Panc1 (cell line): ENCODE results near the gene MRPL54. TPM values are rescaled to one million over a fixed set of nuclear protein-coding genes. Genes with fewer than 3 reads are reported as not detected.

Experiments
- ATAC-seq: fragments of 200-7000 bp; cut with Tn5 transposase; 2 replicates; pipeline ENCODE4 v1.9.1; 2020; ENCODE audit warnings: mild to moderate bottlenecking, moderate library complexity
- BruUV-seq: library from RNA; stranded (reverse); fragments of 400-500 nt; replicated peaks from 2 replicates; lab custom pipeline; 2021; lab: Mats Ljungman, UMichigan
- CTCF ChIA-PET: fragments of 300-600 bp; sonication (Branson Sonifier 250); formaldehyde crosslinking; loops from one replicate; lab custom pipeline; 2022; ENCODE audit warnings: antibody characterized with exemption; lab: Charles Lee
- POLR2A ChIA-PET: fragments of 300-600 bp; sonication (Branson Sonifier 250); formaldehyde crosslinking; loops from one replicate; lab custom pipeline; 2022; ENCODE audit warnings: antibody characterized with exemption; lab: Charles Lee
- DNase-seq: peaks from one replicate; pipeline ENCODE4 v3.0.0-alpha.2; 2010; ENCODE audit warnings: low read depth, low spot score
- H3K27ac ChIP-seq: 2 replicates; pipeline ENCODE4 v1.5.1; 2011; ENCODE audit warnings: mild to moderate bottlenecking, low read length, inconsistent platforms
- H3K27me3 ChIP-seq: fragments of 200-500 bp; sonication (Bioruptor generic); 2 replicates; pipeline ENCODE4 v1.6.0; 2014; ENCODE audit warnings: low read length, inconsistent platforms; ENCODE audit not compliant: control insufficient read depth, insufficient read depth
- H3K36me3 ChIP-seq: fragments of 200-500 bp; sonication (Bioruptor generic); 2 replicates; pipeline ENCODE4 v1.5.1; 2014; ENCODE audit warnings: inconsistent platforms, mild to moderate bottlenecking, low read length, moderate library complexity; ENCODE audit not compliant: control insufficient read depth, insufficient read depth
- H3K4me1 ChIP-seq: 2 replicates; pipeline ENCODE4 v1.5.1; 2011; ENCODE audit warnings: inconsistent platforms, mild to moderate bottlenecking, low read length, moderate library complexity; ENCODE audit not compliant: control insufficient read depth, insufficient read depth
- H3K4me3 ChIP-seq, 2 experiments: 2 replicates each; pipeline ENCODE4 v1.5.1; 2011 to 2012; ENCODE audit warnings: low read depth in 2 of 2, low read length in 2 of 2, mild to moderate bottlenecking in 2 of 2, inconsistent platforms in 1 of 2, moderate library complexity in 1 of 2
- H3K9me3 ChIP-seq: fragments of 200-500 bp; sonication (Bioruptor generic); 2 replicates; pipeline ENCODE4 v1.5.1; 2014; ENCODE audit warnings: low read depth, mild to moderate bottlenecking, inconsistent platforms, low read length, moderate library complexity; ENCODE audit not compliant: control insufficient read depth, insufficient read depth
- POLR2AphosphoS5 ChIP-seq: IDR thresholded peaks from 2 replicates; pipeline ENCODE4 v1.6.1; 2012; ENCODE audit warnings: mild to moderate bottlenecking, low read depth, low read length, moderate library complexity
- SIN3A ChIP-seq: IDR thresholded peaks from 2 replicates; pipeline ENCODE4 v1.6.1; 2012; ENCODE audit warnings: low read depth, mild to moderate bottlenecking, low read length, moderate library complexity, borderline replicate concordance; ENCODE audit not compliant: insufficient read depth
- TCF7L2 ChIP-seq: IDR thresholded peaks from 2 replicates; pipeline ENCODE4 v1.6.1; 2011; ENCODE audit warnings: mild to moderate bottlenecking, low read depth, low read length, inconsistent platforms
- in situ Hi-C: cut with HindIII; loops from 2 replicates; pipeline ENCODE4 v1.10.0; 2016; ENCODE audit warnings: low sequenced_read_pairs, low pct_unique_long_range_greater_than_20kb
- intact Hi-C: fragments of 100-400 bp; cut with micrococcal nuclease; formaldehyde crosslinking; loops from one replicate; pipeline ENCODE4 v1.10.0; 2022; ENCODE audit not compliant: unreplicated experiment
- total RNA-seq: library from RNA; stranded (reverse); gene quantifications from one replicate; pipeline ENCODE4 v1.2.1, GENCODE V29; 2021; ENCODE audit not compliant: unreplicated experiment
- TF ChIP-seq, protein P1 (sequence below): fragments of 450-650 bp; IDR thresholded peaks from 2 replicates; pipeline ENCODE4 v1.5.1; 2017; ENCODE audit warnings: mild to moderate bottlenecking
- TF ChIP-seq, protein P2 (sequence below), 2 experiments: IDR thresholded peaks; 2 replicates each; pipeline ENCODE4 v1.6.1; 2011 to 2012; ENCODE audit warnings: low read depth in 2 of 2, control low read depth in 1 of 2, low read length in 1 of 2, mild to moderate bottlenecking in 1 of 2, moderate library complexity in 1 of 2; ENCODE audit not compliant: insufficient read depth in 1 of 2

MRPL54 gene
- total RNA-seq, 1 experiment from 2014 or later: 42.8 TPM

DNA sequence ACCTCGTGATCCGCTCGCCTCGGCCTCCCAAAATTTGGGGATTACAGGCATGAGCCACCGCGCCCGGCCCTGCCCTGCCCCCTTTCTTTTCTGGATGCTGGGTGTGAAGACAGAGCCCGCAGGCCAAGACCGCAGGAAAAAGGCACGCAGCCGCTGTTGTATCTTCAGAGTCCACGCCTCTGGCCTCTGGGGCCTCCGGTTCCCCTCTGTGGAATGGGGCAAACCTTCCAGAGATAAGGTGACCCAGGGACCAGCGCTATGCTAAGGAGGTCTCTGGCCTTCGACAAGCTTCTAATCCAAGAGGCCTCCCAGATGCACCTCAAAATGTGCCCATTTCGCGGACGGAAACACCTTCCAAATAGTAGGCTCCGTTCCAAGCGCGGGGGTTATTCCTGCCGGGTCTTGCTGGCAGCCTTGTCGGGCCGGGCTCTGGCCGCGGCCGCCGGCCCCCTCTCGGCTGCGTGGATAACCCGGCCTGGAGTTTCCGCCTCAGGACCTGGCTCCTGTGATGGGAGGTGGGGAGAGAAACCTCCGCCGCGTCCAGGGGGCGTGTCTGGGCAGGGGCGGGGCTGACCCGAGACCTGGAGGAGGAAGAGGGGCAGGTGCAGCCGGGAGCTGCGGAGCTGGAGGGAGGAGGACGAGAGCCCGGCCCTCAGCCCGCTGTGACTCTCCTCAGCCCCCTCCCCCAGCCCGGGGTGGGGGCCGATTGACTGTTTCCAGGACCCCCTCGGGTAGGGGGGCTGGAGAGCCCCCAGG, 41.2 kb upstream of the MRPL54 start:
- intact Hi-C loops (no loop called here), in situ Hi-C loops (no loop called here)
- DNase-seq: no peak

DNA sequence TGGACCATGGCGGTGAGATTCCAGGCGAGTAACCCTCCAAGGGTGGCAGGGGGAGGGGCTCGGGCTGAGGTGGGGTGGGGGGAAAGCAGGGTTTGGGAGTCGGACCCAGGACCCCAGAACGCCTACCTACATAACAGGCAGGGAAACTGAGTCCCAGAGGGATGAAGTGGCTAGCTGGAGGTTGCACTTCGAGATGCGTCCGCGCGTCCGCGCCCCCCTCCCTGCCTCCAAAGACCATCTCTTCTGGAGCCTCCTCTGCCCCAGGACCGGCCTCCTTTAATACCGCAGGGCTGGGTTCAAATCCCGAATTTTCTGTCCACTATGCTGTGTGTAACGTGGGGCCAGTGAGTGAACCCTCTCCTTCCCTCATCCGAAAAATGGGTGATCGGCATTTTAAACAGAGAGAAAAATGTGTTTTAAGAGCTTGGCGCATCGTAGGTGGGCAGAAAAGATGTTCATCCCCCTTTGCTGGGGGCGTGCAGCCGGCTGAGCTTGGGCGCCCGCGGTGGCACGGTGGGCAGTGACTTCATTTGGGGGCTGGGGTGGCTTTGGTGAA, 40.5 kb upstream of the MRPL54 start:
- CTCF ChIA-PET: interaction anchor here (0.5 to 0.6 kb wide), 2 partner anchors 24 to 165 kb away, joined by 3 read pairs; no protein-coding TSS in a partner anchor
- peak overlapping the region; percentile 30 to 40 for H3K4me3 ChIP-seq
- H3K36me3 ChIP-seq: no peaks in the 10 kb centered on the region
- H3K27me3 ChIP-seq: no peaks in the 10 kb centered on the region
- BruUV-seq: no TSS peak
- no peaks in the 10 kb centered on the region for H3K9me3 ChIP-seq
- H3K4me1 ChIP-seq: peaks cover 8% of the 10 kb centered on the region
- no peak for DNase-seq
- TF ChIP-seq, protein P1, sequence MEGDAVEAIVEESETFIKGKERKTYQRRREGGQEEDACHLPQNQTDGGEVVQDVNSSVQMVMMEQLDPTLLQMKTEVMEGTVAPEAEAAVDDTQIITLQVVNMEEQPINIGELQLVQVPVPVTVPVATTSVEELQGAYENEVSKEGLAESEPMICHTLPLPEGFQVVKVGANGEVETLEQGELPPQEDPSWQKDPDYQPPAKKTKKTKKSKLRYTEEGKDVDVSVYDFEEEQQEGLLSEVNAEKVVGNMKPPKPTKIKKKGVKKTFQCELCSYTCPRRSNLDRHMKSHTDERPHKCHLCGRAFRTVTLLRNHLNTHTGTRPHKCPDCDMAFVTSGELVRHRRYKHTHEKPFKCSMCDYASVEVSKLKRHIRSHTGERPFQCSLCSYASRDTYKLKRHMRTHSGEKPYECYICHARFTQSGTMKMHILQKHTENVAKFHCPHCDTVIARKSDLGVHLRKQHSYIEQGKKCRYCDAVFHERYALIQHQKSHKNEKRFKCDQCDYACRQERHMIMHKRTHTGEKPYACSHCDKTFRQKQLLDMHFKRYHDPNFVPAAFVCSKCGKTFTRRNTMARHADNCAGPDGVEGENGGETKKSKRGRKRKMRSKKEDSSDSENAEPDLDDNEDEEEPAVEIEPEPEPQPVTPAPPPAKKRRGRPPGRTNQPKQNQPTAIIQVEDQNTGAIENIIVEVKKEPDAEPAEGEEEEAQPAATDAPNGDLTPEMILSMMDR: no peak
- TF ChIP-seq POLR2AphosphoS5 (no peak), TCF7L2 (no peak), SIN3A (no peak)
- TF ChIP-seq, protein P2, sequence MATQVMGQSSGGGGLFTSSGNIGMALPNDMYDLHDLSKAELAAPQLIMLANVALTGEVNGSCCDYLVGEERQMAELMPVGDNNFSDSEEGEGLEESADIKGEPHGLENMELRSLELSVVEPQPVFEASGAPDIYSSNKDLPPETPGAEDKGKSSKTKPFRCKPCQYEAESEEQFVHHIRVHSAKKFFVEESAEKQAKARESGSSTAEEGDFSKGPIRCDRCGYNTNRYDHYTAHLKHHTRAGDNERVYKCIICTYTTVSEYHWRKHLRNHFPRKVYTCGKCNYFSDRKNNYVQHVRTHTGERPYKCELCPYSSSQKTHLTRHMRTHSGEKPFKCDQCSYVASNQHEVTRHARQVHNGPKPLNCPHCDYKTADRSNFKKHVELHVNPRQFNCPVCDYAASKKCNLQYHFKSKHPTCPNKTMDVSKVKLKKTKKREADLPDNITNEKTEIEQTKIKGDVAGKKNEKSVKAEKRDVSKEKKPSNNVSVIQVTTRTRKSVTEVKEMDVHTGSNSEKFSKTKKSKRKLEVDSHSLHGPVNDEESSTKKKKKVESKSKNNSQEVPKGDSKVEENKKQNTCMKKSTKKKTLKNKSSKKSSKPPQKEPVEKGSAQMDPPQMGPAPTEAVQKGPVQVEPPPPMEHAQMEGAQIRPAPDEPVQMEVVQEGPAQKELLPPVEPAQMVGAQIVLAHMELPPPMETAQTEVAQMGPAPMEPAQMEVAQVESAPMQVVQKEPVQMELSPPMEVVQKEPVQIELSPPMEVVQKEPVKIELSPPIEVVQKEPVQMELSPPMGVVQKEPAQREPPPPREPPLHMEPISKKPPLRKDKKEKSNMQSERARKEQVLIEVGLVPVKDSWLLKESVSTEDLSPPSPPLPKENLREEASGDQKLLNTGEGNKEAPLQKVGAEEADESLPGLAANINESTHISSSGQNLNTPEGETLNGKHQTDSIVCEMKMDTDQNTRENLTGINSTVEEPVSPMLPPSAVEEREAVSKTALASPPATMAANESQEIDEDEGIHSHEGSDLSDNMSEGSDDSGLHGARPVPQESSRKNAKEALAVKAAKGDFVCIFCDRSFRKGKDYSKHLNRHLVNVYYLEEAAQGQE (IDR thresholded peaks at IDR 0.05; ENCODE audit: insufficient read depth in 1 of 2, low read depth in 2 of 2, low read length in 1 of 2): no peak
- POLR2A ChIA-PET: interaction anchor here (0.6 kb wide), 1 partner anchor 259 kb away, joined by 7 read pairs; no protein-coding TSS in a partner anchor
- in situ Hi-C loops: no loop called here
- no peak for ATAC-seq
- intact Hi-C loops: no loop called here
- no peak overlapping the region for H3K27ac ChIP-seq

More for the DNA sequence above, 41.2 kb upstream of the MRPL54 start:
- Histone ChIP-seq H3K36me3 (no peaks in the 10 kb centered on the region), H3K9me3 (no peaks in the 10 kb centered on the region), H3K4me1 (peaks cover 8% of the 10 kb centered on the region), H3K27ac (no peak overlapping the region), H3K27me3 (no peaks in the 10 kb centered on the region), H3K4me3 (peak overlapping the region; percentile 30 to 40)
- ATAC-seq: peak; percentile 85
- CTCF ChIA-PET: interaction anchor here (0.5 to 0.6 kb wide), 2 partner anchors 152 to 165 kb away, joined by 3 to 12 read pairs; no protein-coding TSS in a partner anchor
- TF ChIP-seq, protein P1: no peak
- TF ChIP-seq, protein P2 (IDR thresholded peaks at IDR 0.05; ENCODE audit: insufficient read depth in 1 of 2, low read depth in 2 of 2, low read length in 1 of 2): no peak
- no peak for TF ChIP-seq TCF7L2
- no peak for TF ChIP-seq POLR2AphosphoS5
- no peak for TF ChIP-seq SIN3A
- no TSS peak for BruUV-seq
- POLR2A ChIA-PET: no interaction called here
